ENCODE measurements around the gene PPP1R1B. TPM values are rescaled to one million over a fixed set of nuclear protein-coding genes. Genes with fewer than 3 reads are reported as not detected.

PPP1R1B gene
- total and polyA plus RNA-seq, 9 of the 15 experiments (the other 6 are each of a cell fraction or from before 2014, with no cell fraction given), result 0.07 to 0.18 (median 0.10) TPM; not detected in 4

GRCh38 chr17:39623356-39623950 lies 3.3 kb upstream of the PPP1R1B start (continued):
- TF ChIP-seq ZBTB7A (IDR thresholded peaks at IDR 0.05; ENCODE audit: borderline replicate concordance, control insufficient read depth, low read depth, low read length) (no peak), KAT8 (IDR thresholded peaks at IDR 0.05; ENCODE audit: low read depth) (no peak), YBX1 (IDR thresholded peaks at IDR 0.05) (no peak), SETDB1 (IDR thresholded peaks at IDR 0.05; ENCODE audit: low read length) (no peak), ETS1 (conservative IDR thresholded peaks at IDR 0.05; ENCODE audit: control insufficient read depth, low read depth, low read length) (0 out of 2 replicates have a peak, but pooled peaks have one; percentile 35), RAD21 (CRISPR knock-in tag; conservative IDR thresholded peaks at IDR 0.05 in 1 of 2, IDR thresholded peaks at IDR 0.05 in 1 of 2) (peak; percentile 44 to 73), ETV5 (CRISPR knock-in tag; IDR thresholded peaks at IDR 0.05; ENCODE audit: low read depth) (no peak), TCF3 (CRISPR knock-in tag; IDR thresholded peaks at IDR 0.05) (no peak), KLF16 (IDR thresholded peaks at IDR 0.05) (peak; percentile 35; the same call in 1 of the 2 replicates), SMARCB1 (IDR thresholded peaks at IDR 0.05; ENCODE audit: insufficient read length, low read depth) (no peak), CBX1 (IDR thresholded peaks at IDR 0.05; ENCODE audit: low read depth) (peak; percentile 62; the same call in 1 of the 2 replicates), TBP (optimal IDR thresholded peaks at IDR 0.05; ENCODE audit: low read depth, low read length) (peak; percentile 81), ZNF277 (CRISPR knock-in tag; IDR thresholded peaks at IDR 0.05; ENCODE audit: borderline replicate concordance) (no peak), ZNF785 (CRISPR knock-in tag; IDR thresholded peaks at IDR 0.05) (no peak), DMBX1 (CRISPR knock-in tag; IDR thresholded peaks at IDR 0.05; ENCODE audit: borderline replicate concordance) (no peak), GTF2F1 (IDR thresholded peaks at IDR 0.05; ENCODE audit: low read depth, low read length) (no peak), TAF9B (IDR thresholded peaks at IDR 0.05; ENCODE audit: partially characterized antibody) (no peak), ZNF253 (CRISPR knock-in tag; conservative IDR thresholded peaks at IDR 0.05) (no peak), IRF9 (tag; IDR thresholded peaks at IDR 0.05) (no peak), SMAD2 (IDR thresholded peaks at IDR 0.05; ENCODE audit: low read depth, low read length) (no peak), MECOM (CRISPR knock-in tag; IDR thresholded peaks at IDR 0.05) (no peak), MYNN (IDR thresholded peaks at IDR 0.05) (peak; percentile 63; the same call in 1 of the 2 replicates), MYNN (CRISPR knock-in tag; IDR thresholded peaks at IDR 0.05) (no peak), STAT5B (CRISPR knock-in tag; IDR thresholded peaks at IDR 0.05) (no peak), SMC3 (conservative IDR thresholded peaks at IDR 0.05; ENCODE audit: insufficient read depth, low read depth, low read length) (peak; percentile 68)
